HG03103 (cell line): Measurements from ENCODE around the gene RNU1-3.
"Not testable (repeated sequence)": the region's sequence is repeated elsewhere in the genome, so short reads cannot be mapped to it uniquely, and the experiment has no call there.

Experiments
- ATAC-seq: cut with Tn5 transposase; IDR thresholded peaks from one replicate; pipeline ENCODE4 v1.9.1; 2021; ENCODE audit warnings: low read depth; ENCODE audit not compliant: unreplicated experiment

RNU1-3 gene

DNA sequence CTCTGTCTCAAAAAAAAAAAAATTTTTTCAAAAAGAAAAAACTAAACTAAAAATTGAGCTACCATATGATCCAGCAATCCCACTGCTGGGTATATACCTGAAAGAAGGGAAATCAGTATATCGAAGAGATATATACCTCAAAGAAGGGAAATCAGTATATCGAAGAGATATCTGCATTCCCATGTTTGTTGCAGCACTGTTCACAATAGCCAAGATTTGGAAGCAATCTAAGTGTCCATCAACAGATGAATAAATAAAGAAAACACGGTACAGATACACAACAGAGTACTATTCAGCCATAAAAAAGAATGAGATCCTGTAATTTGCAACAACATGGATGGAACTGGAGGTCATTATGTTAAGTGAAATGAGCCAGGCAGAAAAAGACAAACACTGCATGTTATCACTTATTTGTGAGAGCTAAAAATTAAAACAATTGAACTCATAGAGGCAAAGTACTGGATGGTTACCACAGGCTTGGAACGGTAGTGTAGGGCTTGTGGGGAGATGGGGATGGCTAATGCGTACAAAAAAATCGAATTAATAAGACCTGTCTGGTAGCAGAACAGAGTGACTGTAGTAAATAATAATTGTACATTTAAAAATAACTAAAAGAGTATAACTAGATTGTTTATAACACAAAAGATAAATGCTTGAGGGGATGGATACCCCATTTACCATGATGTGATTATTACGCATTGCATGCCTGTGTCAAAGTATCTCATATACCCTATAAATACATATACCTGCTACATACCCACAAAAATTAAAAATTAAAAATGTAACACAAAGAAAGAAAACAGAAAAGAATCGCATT is 25.4 kb downstream of the RNU1-3 start:
- not testable (repeated sequence) for ATAC-seq

DNA sequence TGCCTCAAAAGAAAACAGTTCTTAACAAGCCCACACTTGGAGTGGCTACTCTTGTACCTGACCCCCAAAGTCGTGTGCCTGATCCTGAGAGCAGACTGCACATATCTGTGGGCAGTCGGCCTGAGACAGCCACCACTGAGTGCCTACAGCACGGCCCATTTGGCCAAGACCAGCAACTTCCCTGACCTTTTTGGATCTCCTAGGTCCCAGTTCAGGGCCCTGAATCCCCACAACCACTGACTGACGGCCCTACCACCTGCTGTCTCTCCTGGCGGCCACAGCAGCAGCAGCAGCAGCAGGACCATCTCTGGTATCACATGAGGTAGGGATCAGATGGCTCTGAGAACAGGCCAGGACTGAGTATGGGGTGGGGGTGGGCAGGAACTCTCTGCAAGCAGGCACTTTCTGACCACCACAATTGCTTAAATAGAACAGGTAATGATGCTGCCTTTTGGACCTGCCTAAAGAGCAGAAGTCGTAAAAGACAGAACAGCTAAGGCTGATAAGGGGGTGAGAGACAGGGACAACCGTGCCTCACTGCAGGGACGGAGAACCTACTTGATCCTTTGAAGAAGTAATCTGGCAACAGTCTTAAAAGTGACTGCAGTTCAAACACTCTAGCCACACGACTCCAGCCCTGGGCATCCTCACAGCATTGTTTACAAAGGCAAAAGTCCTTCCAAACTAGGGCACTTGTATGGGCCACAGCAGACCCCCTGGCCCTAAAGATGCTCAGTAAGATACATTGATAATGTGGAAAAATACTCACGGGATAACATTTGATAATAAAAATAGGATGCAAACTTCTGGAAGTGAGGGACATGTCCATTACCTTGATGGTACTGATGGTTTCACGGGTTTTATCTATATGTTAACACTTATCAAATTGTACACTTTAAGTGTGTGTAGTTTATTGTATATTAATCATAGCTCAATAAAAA is 27.4 kb downstream of the RNU1-3 start:
- not testable (repeated sequence) for ATAC-seq

DNA sequence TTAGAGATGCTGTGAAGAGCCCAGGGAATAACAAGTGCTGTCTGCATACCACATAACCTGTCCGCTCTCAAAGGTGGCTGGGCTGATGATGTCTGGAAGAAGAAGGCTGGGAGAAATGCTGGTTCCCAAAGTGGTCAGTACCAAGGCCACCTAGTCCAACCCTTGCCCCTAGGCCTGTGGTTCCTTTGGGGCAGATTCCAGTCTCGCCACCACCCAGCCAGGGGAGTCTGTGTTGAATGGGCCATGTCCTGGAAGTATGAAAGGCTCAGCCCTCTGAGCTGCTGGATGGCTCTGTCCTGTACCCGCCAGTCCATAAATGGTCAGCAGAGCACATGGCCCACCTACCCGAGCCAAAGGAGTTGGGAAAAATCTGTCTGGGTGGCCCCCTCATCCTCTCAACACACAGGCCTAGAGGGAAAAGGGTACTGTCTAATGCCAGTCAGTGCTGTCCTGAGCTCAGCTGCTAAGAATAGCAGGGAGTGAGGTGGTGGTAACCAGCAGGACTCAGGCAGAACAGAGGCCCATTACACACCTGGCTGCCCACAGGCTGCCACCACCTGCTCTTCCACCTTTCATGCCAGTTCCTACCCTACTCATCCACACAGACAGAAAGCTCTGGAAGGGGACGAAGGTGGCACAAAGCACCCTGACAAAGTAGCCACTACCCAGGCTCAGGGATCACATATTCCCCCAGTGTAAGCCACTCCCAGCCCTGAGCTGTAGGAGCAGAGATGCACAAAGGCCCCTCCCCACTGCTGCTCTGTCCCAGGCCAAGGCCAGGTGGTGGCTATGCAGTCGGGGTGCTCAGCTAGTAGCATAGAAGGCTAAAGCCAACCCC is 28.6 kb downstream of the RNU1-3 start:
- ATAC-seq: not testable (repeated sequence)

- not testable (repeated sequence) for ATAC-seq
Observed at GRCh38 chr1:16636551-16637195, 30.1 kb downstream of the RNU1-3 start.

GRCh38 chr1:16635959-16636358 is 30.8 kb downstream of the RNU1-3 start:
- ATAC-seq: not testable (repeated sequence)

GRCh38 chr1:16633540-16634282 is 33.0 kb downstream of the RNU1-3 start:
- ATAC-seq: not testable (repeated sequence)

GRCh38 chr1:16632044-16632850 is 34.5 kb downstream of the RNU1-3 start:
- not testable (repeated sequence) for ATAC-seq

DNA sequence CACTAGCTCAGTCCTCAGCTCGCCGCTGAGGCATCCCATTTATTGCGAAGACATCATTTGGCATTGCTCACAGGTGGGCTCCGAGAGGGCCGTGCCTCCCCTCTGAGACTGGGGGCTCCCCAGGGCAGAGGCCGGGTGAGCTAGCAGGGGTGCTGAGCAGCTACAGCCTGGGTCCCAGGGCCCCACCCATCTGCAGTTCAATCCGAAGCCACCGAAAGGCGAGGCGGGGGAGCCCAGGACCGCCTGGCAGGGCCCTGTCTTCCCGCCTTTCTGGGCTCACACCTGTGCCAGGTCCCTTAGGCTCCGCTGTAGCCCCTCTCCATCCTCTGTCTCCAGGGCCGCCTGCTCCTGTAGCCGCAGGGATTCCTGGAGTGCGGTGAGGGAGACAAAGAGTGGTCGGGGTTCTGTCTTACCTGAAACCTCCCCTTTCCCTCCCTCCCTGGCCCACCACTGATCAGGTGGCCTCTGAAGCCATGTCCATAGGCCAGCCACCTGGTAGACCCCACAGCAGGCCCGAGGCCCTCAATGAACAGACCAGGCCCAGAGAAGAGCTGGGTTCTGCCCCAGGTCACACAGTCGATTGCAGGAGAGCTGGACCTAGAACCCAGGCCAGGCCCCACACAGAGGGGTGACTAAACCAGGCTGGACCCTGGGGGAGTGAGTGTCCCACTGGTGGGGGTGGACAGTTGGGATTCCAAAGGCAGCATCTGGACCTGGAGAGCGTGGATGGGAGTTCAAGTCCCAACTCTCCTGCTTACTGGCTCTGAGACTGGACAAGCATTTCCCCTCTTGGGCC is 35.3 kb downstream of the RNU1-3 start:
- ATAC-seq: no peak

- no peak for ATAC-seq
Observed at GRCh38 chr1:16630661-16631247, 36.0 kb downstream of the RNU1-3 start.

GRCh38 chr1:16629916-16630530 is 36.7 kb downstream of the RNU1-3 start:
- not testable (repeated sequence) for ATAC-seq

- ATAC-seq: no peak
Observed at GRCh38 chr1:16628361-16629111, 38.2 kb downstream of the RNU1-3 start.

DNA sequence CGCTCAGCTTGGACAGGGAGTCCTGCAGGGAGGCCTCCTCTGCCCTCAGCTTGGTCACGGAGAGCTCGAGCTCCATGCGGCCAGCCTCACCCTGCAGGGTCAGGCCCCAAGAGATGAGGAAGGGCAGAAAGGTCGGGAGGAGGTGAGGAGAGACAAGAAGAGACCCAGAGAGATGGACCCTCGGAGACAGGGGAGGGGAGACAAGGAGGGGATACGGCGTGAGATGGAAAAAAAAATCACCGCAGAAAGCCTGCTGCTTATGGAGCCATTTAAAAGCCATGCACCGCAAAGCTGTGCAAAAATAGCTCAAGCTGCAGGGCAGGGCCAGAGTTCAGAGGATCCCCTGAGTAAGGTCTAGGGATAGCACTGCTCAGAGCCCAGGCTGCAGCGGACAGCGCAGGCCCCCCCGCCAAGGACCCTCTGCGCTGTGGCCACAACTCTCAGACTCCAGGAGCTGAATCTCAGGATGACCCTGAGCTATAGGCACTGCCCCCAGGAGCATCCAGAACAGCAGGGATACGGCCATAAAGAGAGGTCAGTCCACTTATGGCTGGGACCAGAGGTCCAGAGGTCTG is 40.3 kb downstream of the RNU1-3 start:
- not testable (repeated sequence) for ATAC-seq

DNA sequence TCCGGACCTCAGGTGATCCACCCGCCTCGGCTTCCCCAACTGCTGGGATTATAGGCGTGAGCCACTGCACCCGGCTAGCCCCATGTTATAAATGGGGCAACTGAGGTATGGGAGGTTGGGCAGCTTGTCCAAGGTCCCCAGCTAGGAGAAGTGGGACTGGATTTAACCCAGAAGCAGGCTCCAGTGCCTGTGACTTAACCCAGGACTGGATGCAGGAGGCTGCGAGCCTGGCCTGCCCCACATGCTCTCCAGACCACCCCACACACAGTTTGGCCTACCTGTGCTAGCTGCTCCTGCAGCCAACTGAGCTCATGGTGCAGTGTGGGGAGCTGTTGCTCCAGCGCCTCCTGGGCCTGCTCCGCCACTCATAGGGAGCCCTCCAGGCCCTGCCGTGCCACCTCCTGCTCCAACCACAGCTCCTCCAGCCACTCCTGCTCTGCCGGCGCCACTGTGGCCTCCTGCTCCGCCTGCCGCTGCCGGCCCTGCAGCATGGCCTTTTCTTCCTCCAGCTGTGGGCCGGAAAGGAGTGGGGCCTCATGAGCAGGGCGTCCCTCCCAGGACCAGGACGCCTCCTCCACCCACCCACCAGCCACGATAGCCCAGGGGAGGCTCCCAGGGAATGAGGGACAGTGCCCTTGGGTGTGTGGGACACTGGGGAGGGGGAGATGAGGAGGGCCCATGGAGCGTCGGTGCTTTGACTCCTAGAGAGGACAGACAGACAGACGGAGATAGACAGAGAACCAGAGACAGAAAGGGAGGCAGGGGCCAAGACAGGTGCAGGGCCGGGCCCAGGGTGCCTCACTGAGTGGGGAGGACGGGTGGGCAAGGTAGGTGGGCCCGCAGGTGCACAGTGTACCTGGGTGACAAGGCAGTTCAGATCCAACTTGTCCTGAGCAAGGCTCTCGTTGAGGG is 41.0 kb downstream of the RNU1-3 start:
- ATAC-seq: no peak

DNA sequence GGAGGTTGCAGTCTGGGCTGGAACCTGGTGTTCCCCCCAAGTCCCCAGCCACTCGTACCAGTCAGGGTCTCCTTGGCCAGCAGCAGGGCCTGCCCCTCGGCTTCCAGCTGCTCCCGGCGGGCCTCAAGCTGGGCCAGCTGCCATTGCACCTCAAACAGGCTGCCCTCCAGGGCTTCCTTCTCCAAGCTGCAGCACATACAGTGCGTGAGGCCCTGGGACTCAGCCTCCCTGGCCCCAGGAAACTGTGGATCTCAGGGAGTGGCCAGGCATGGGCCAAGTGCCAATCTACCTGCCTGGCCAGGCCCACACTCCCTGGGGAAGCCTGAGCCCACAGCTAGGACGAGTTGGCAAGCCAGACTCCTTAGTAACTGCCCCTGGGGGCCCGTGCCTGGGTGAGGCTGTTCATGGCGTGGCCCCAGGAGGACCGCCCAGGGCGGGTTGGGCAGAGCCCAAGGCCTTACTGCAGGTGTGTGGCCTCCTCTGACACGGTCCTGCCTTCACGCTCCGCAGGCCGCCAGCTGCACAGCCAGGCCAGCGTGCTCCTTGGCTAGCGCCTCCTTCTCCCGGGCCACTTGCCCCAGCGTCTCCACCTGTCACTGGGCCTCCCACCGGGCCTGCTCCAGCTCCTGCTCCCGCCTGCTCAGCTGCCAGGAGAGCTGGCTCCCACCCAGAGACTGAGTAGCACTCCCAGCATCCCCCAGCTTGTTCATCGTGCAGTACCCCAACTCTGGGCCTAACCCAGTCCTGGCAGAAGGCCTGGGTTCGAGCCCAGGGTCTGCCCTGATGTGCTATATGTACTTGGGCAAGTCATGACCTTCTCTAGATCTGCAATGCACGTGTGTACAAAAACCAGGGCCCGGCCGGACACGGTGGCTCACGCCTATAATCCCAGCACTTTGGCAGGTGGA is 42.7 kb downstream of the RNU1-3 start:
- not testable (repeated sequence) for ATAC-seq
